ENCODE data around the gene AGAP2.

- TF ChIP-seq POLR2AphosphoS5 (IDR thresholded peaks at IDR 0.05; ENCODE audit: low read depth, low read length), result no peak
- no peak for TF ChIP-seq TAF1 (IDR thresholded peaks at IDR 0.05; ENCODE audit: borderline replicate concordance, low read depth, low read length)
Measured at GRCh38 chr12:57777367-57777766, 38.8 kb upstream of the AGAP2 start.

Data from GM12892 (cell line).